Sigmoid colon (tissue), 7 donors: ENCODE results near the gene SLC16A8. TPM values are rescaled to one million over a fixed set of nuclear protein-coding genes. Genes with fewer than 3 reads are reported as not detected.
A peak's percentile ranks its signal among the peaks of the same experiment; 100 is the strongest.
"Not testable (repeated sequence)": the region's sequence is repeated elsewhere in the genome, so short reads cannot be mapped to it uniquely, and the experiment has no call there.

Experiments used
- DNase-seq: peaks from one replicate; pipeline ENCODE4 v3.0.0-alpha.2; 2019
- H3K27ac ChIP-seq, 4 donors: fragments of 200-600 bp; sonication (generic); one replicate each; pipeline ENCODE4 v1.5.1; 2016 to 2019; ENCODE audit warnings: mild to moderate bottlenecking in 1 of 4
- H3K27me3 ChIP-seq, 3 donors: fragments of 200-600 bp; sonication (generic); one replicate each; pipeline ENCODE4 v1.5.1; 2019; ENCODE audit warnings: mild to moderate bottlenecking in 1 of 3
- H3K36me3 ChIP-seq, 4 donors: fragments of 200-600 bp; sonication (generic); one replicate each; pipeline ENCODE4 v1.5.1; 2016 to 2019
- H3K4me1 ChIP-seq, 4 donors: fragments of 200-600 bp; sonication (generic); one replicate each; pipeline ENCODE4 v1.5.1; 2017 to 2019
- H3K4me3 ChIP-seq, 4 donors: fragments of 200-600 bp; sonication (generic); one replicate each; pipeline ENCODE4 v1.5.1; 2017 to 2019; ENCODE audit warnings: mild to moderate bottlenecking in 2 of 4, moderate library complexity in 1 of 4
- H3K9me3 ChIP-seq, 4 donors: fragments of 200-600 bp in 3 of 4; sonication (generic) in 3 of 4; one replicate each; pipeline versions ENCODE4 v1.5.1 to v1.6.1; 2013 to 2019
- EP300 ChIP-seq, 4 donors: sonication (generic); formaldehyde crosslinking; IDR thresholded peaks; one replicate each; pipeline ENCODE4 v1.6.1; 2017; ENCODE audit warnings: antibody characterized with exemption in 4 of 4
- POLR2A ChIP-seq, 2 donors: fragments of 450-650 bp; IDR thresholded peaks; one replicate each; pipeline ENCODE4 v1.6.1; 2016; ENCODE audit warnings: antibody characterized with exemption in 2 of 2, mild to moderate bottlenecking in 2 of 2, moderate library complexity in 2 of 2
- POLR2AphosphoS5 ChIP-seq, 4 donors: sonication (generic); formaldehyde crosslinking; IDR thresholded peaks; one replicate each; pipeline ENCODE4 v1.6.1; 2017; ENCODE audit warnings: antibody characterized with exemption in 4 of 4
- WGBS, 2 donors: extraction: QIAGEN DNeasy Blood & Tissue Kit; methylation state at CpG; one replicate each; pipeline ENCODE4 v1.1.7; 2013; 5-methylcytosine and 5-hydroxymethylcytosine counted together
- intact Hi-C: fragments of 100-400 bp; cut with DNase I; formaldehyde crosslinking; loops from one replicate; pipeline ENCODE4 v1.15.1; 2023
- polyA plus RNA-seq, 3 donors: library from polyadenylated mRNA; stranded (reverse); fragments of 200-250 nt; gene quantifications; one replicate each; pipeline ENCODE4 v1.2.3, GENCODE V29; 2013
- total RNA-seq, 4 donors: library from RNA; depleted of rRNA; stranded (reverse); fragments of >200 nt; gene quantifications; one replicate each; pipeline ENCODE4 v1.1.0, GENCODE V29; 2016
- TF ChIP-seq, protein P1 (sequence below), 4 experiments: fragments of 450-650 bp in 3 of 4; fragments of 200-600 bp in 1 of 4; IDR thresholded peaks; one replicate each; pipeline ENCODE4 v1.5.1; 2016 to 2019; ENCODE audit warnings: antibody characterized with exemption in 4 of 4, mild to moderate bottlenecking in 3 of 4, moderate library complexity in 2 of 4
- donor health status: healthy with polysubstance abuse.
- donor health status: Bipolar disorder and iron deficiency.
- donor health status: healthy.

SLC16A8 gene
- total and polyA plus RNA-seq, 7 donors: 0.20 to 0.71 (median 0.55) TPM; not detected in 4

DNA sequence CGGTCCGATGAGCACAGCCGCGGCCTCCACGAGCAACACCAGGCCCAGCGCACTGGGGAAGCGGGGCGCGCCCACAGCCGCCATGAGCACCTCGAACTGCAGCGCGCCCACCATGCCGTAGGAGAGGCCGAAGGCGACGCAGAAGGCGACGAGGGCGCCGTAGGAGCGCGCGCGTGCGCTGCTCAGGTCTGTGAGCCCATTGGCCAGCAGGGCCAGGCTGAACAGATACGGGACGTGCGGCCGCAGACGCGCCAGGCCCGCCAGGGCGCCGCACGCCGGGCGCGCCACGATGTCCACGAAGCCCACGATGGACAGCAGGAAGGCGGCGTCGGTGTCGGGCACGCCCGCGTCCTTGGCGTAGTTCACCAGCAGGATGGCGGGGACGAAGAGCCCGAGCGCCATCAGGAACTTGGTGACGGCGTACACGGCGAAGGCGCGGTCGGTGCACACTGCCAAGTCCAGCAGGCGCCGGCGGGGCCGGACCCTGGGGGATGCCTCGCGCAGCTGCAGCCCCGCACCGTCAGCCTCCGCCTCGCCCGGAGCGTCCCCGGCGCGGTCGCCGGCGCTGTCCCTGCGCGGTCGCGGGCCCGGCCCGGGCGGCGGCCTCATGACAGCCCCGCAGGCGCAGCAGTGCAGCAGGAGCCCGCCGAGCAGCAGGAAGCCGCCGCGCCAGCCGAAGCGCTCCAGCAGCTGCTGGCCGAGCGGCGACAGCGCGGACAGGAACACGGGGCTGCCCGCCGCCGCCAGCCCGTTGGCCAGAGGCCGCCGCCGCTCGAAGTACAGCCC lies 2.9 kb downstream of the SLC16A8 start:
- Histone ChIP-seq H3K36me3 (no peaks in the 10 kb centered on the region), H3K27me3 (peaks cover 17 to 47% (median 43%) of the 10 kb centered on the region in 3 donors), H3K27ac (no peak overlapping the region), H3K4me1 (peaks cover 0 to 25% (median 24%) of the 10 kb centered on the region in 4 donors), H3K4me3 (peak overlapping the region in 3 of 4 donors; percentile 30 to 41 (median 40)), H3K9me3 (no peaks in the 10 kb centered on the region)
- intact Hi-C loops: no loop called here
- WGBS, 2 donors: 6 to 8% methylated on average over 110 of the region's 110 CpGs
- TF ChIP-seq, protein P1, sequence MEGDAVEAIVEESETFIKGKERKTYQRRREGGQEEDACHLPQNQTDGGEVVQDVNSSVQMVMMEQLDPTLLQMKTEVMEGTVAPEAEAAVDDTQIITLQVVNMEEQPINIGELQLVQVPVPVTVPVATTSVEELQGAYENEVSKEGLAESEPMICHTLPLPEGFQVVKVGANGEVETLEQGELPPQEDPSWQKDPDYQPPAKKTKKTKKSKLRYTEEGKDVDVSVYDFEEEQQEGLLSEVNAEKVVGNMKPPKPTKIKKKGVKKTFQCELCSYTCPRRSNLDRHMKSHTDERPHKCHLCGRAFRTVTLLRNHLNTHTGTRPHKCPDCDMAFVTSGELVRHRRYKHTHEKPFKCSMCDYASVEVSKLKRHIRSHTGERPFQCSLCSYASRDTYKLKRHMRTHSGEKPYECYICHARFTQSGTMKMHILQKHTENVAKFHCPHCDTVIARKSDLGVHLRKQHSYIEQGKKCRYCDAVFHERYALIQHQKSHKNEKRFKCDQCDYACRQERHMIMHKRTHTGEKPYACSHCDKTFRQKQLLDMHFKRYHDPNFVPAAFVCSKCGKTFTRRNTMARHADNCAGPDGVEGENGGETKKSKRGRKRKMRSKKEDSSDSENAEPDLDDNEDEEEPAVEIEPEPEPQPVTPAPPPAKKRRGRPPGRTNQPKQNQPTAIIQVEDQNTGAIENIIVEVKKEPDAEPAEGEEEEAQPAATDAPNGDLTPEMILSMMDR (IDR thresholded peaks at IDR 0.05): no peak
- peak in 1 of 4 donors; percentile 16 for TF ChIP-seq POLR2AphosphoS5 (IDR thresholded peaks at IDR 0.05)
- DNase-seq: no peak

DNA sequence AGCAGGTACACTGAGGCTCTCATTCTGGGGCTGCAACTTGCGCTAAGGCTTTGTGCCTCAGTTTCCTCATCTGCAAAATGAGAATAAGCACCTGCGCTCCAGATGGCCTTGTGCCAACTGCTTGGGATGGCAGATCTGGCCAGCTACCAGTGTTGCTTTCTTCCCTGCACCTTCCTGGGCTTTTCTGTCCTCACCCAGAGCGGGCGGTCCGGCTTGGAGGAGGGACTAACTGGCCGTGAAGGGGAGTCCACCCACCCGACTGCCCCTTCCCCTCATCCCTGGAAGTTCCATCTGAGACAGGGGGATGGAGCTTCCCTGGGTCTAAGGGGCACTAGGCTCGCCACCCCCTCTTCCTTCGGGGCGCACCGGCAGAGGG lies 3.5 kb downstream of the SLC16A8 start:
- Histone ChIP-seq H3K4me1 (peaks cover 0 to 25% (median 24%) of the 10 kb centered on the region in 4 donors), H3K27me3 (peaks cover 17 to 47% (median 43%) of the 10 kb centered on the region in 3 donors), H3K9me3 (no peaks in the 10 kb centered on the region), H3K27ac (no peak overlapping the region), H3K36me3 (peaks cover 0 to 3% (median 0%) of the 10 kb centered on the region in 4 donors), H3K4me3 (peak overlapping the region in 3 of 4 donors; percentile 30 to 41 (median 40))
- 70 to 82% methylated on average over 11 of the region's 11 CpGs for WGBS, 2 donors
- DNase-seq: no peak
- intact Hi-C loops: no loop called here
- TF ChIP-seq POLR2A (IDR thresholded peaks at IDR 0.05) (no peak), POLR2AphosphoS5 (IDR thresholded peaks at IDR 0.05) (no peak), EP300 (IDR thresholded peaks at IDR 0.05) (no peak)
- TF ChIP-seq, protein P1 (IDR thresholded peaks at IDR 0.05): no peak

DNA sequence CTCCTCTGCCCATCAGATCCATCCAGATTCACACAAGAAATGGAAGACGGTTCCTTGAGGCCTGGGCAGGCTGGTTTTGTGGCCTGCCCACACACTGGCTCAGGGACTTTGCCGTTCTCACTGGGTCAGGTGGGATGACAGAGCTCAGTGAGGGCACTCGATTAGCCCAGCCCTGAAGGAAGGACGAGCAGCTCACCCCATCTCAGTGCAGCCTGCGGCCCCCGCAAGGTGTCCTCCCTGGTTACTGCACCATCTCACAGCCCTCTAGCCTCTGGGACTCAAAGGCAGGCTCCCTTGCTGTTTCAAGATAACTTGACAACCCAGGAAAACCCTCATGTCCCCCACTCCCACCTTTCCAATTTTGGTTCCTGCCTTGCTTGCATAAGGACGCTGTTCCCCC lies 4.2 kb downstream of the SLC16A8 start:
- no peaks in the 10 kb centered on the region for H3K9me3 ChIP-seq
- H3K27me3 ChIP-seq: peaks cover 17 to 47% (median 43%) of the 10 kb centered on the region in 3 donors
- 88 to 91% methylated on average over 7 of the region's 7 CpGs for WGBS, 2 donors
- peaks cover 0 to 9% (median 0%) of the 10 kb centered on the region in 4 donors for H3K36me3 ChIP-seq
- no peak overlapping the region for H3K27ac ChIP-seq
- intact Hi-C loops: no loop called here
- DNase-seq: no peak
- H3K4me3 ChIP-seq: no peak overlapping the region
- TF ChIP-seq, protein P1 (IDR thresholded peaks at IDR 0.05): no peak
- TF ChIP-seq POLR2A (IDR thresholded peaks at IDR 0.05) (no peak), POLR2AphosphoS5 (IDR thresholded peaks at IDR 0.05) (no peak), EP300 (IDR thresholded peaks at IDR 0.05) (no peak)
- H3K4me1 ChIP-seq: peaks cover 0 to 25% (median 24%) of the 10 kb centered on the region in 4 donors

DNA sequence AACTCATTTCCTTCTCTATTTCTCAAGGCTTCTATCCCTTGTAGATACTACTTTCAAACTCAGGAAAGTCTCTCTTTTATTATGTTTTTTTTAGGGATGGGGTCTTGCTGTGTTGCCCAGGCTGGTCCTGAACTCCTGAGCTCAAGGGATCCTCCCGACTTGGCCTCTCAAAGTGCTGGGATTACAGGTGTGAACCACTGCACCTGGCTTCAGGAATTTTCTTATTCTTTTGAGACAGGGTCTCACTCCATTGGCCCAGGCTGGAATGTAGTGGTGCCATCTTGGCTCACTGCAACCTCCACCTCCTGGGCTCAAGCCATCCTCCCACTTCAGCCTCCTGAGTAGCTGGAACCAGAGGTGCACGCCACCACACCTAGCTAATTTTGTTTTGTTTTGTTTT lies 4.8 kb downstream of the SLC16A8 start:
- peaks cover 0 to 15% (median 2%) of the 10 kb centered on the region in 4 donors for H3K36me3 ChIP-seq
- intact Hi-C loops: not testable (repeated sequence)
- 95 to 96% methylated on average over 2 of the region's 2 CpGs for WGBS, 2 donors

DNA sequence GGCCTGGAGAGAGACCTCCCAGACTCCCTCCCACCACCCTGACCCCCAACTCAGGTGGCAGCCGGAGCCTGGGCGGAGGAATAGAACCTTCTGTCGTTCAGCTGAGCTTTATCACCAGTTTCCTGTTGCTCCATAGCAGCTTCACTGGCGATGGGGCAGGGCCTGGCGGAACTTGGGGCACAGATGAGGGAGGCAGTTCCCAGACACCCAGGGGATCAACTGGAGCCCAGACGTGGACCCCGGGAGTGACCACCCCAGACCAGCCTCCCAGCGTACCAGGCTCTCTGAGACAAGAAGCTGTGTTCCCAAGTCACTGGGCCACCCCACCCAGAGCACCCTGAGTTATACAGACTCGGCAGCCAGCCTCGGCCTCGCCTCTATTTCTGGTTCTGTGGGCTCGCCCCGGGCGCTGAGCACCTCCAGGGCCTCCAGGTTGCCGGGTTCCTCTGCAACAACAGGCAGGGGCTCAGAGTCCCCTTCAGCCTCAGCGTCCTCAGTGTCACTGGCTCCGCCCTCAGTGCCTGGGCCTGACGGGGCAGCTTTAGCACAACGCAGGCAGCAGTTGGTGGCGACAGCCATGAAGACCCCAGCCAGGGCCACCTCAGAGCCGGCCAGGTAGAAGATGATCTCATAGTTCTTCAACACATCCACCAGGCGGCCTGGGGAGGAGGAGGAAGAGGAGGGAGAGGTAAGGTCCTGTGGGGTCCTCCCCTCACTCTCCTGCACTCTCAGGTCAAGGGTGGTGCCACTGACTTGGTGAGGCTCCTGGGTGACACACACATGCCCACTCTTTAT lies 5.7 kb downstream of the SLC16A8 start:
- peak; percentile 62 for DNase-seq
- Histone ChIP-seq H3K4me3 (no peak overlapping the region), H3K27me3 (peaks cover 17 to 36% (median 32%) of the 10 kb centered on the region in 3 donors), H3K36me3 (peaks cover 0 to 25% (median 4%) of the 10 kb centered on the region in 4 donors), H3K27ac (no peak overlapping the region), H3K4me1 (peaks cover 0 to 25% (median 24%) of the 10 kb centered on the region in 4 donors), H3K9me3 (no peaks in the 10 kb centered on the region)
- 74 to 80% methylated on average over 22 of the region's 22 CpGs for WGBS, 2 donors
- intact Hi-C loops: no loop called here
- TF ChIP-seq EP300 (IDR thresholded peaks at IDR 0.05) (no peak), POLR2AphosphoS5 (IDR thresholded peaks at IDR 0.05) (no peak), POLR2A (IDR thresholded peaks at IDR 0.05) (no peak)
- TF ChIP-seq, protein P1 (IDR thresholded peaks at IDR 0.05): no peak

More for the DNA sequence above, 4.8 kb downstream of the SLC16A8 start:
- H3K27me3 ChIP-seq: peaks cover 17 to 46% (median 41%) of the 10 kb centered on the region in 3 donors
- H3K4me1 ChIP-seq: peaks cover 0 to 25% (median 24%) of the 10 kb centered on the region in 4 donors
- not testable (repeated sequence) for H3K27ac ChIP-seq, H3K9me3 ChIP-seq, H3K4me3 ChIP-seq, DNase-seq
